ENCODE data around the gene TIGD3.

The TIGD3 gene, protein sequence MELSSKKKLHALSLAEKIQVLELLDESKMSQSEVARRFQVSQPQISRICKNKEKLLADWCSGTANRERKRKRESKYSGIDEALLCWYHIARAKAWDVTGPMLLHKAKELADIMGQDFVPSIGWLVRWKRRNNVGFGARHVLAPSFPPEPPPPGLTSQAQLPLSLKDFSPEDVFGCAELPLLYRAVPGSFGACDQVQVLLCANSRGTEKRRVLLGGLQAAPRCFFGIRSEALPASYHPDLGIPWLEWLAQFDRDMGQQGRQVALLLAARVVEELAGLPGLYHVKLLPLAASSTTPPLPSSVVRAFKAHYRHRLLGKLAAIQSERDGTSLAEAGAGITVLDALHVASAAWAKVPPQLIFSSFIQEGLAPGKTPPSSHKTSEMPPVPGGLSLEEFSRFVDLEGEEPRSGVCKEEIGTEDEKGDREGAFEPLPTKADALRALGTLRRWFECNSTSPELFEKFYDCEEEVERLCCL

DNA sequence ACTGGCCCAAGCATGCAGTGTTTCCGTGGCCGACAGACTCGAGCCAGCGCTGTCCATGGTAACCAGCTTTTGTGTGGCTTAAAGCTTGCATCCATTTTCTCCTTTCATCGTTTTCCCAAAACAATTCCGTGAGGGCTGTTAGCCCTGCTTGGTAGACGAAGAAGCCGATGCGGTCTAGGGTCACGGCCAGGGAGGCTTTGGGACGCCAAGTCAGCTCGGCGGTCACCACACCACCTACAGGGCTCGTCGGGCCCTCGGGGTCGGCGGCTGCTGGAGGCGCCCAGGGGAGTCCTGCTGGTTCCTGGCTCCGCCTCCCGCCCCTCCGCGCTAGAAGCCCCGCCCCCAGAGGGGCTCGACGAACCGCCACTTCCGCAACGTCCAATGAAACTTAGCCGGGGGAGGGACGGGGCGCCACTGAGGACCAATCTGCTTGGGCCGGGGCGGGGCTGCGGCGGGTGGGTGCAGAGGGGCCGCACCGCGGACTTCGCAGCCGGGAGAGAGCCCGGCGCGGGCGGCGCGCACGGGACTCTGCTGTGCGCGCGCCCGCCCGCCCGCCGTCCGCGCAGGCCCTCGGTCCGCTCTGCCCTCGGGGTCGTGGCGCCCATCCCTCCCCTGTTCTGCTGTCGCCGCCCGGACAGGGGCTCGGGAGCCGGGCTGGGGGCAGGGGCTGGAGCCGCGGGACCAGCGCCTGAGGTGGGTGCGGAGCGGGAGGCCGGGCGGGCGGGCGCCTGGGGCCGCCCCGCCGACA is at the start of gene TIGD3:
Gene TIGD3 (plus strand): TSS at position 487 of the 748 bp plus-strand sequence. CDS start 1,058 bp downstream, outside the sequence.
- DNase-seq (ENCODE audit: low read depth) = peak; percentile 95

DNA sequence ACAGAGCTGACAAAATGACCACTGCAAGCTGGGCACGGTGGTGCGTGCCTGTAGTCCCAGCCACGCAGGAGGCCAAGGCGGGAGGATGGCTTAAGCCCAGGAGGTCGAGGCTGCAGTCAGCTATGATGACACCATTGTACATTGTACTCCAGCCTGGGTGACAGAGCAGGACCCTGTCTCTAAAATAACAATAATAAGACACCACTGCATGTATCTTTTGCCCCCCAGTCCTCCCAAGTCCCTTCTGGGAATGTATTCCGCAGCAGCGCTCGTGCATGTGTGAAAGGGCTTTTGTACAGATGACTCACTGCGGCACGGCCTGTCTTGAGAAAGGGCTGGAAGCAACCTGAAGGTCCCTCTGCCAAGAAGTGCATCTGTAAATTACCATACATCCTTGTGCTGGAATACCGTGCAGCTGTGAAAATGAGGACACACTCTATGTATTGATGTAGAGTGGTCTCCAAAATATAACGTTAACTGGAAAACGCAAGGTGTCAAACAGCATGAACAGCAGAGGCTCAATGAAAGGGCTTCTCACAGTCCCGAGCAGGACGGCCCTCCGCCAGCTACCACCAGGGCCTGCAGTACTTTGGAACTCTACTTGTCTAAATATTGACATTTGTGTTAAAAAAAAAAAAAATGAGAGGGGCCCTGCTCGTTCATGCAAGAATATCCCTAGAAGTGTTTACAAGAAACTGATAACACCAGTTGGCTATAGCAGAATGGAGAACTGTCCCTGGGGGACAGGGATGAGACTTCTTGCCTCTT is 48.9 kb upstream of the TIGD3 start:
- no peak for DNase-seq (ENCODE audit: low read depth)

DNA sequence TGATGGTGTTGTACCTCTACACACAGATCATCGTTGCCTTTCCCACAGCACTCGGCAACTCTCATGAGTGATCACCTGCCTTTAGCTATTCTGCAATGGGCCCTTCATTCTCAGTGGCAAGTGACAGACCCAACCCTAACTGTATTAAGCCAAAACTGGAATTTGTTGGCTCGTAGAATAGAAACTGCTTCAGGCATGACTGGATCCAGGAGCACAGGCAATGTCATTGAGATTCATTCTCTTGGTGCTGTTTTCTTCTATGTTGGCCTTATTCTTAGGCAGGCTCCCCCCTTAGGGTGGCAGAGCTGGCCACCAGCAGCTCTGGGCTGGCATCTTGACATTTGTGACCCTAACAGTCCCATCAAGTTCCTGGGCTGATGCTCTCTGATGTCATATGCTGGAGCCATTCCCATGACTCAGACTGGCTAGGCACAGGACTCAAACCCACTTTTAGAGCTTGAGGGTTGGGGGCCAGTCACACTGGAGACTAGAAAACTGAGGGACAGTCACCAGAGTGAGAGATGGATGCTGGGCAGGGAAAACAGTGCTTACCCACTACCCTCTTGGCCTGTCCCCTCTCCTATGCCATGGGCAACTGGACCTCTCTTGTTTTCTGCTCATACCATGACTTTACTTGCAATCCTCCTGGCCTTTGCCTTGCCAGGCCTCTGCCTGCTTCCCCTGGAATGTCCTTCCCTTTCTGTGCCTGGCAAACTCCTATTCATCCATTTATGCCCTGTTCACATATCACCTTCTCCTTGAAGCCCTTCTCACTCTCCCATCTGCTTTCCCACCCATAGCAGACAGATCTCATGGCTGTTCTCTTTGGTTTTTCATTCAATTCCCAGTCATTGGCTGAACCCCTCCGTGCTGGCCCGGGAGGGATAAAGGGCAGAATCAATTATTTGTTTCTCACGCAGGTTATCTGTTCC is 47.0 kb upstream of the TIGD3 start:
- no peak for DNase-seq (ENCODE audit: low read depth)

DNA sequence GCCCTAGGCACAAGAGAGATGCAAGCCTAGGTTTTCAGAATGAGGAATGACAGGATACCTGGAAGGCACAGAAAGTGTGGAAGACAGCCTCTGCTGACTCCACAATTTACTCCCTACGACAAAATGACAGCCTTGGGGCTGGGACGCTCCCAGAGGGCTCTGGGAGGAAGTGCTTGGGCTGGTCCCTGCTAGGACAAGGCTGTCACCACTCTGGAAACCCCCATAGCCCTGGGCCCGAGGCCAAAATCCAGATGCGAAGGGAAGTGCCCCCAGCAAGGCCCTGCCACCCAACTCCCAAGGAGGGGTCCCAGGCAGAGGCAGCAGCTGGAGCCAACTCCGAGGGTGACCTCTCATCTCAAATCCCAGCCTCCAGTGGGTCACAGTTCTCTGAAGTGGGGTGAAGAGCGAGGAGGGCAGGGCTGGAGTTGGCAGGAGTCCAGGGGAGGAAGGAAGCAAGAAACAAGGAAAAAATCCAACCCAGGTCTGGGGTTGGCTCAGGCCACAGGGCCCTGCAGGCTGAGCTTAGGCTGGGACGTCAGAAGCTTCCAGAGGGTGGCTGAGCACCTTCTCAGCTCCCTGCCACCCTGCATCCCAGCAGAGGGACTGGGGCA is 46.2 kb upstream of the TIGD3 start:
- DNase-seq (ENCODE audit: low read depth) = no peak

DNA sequence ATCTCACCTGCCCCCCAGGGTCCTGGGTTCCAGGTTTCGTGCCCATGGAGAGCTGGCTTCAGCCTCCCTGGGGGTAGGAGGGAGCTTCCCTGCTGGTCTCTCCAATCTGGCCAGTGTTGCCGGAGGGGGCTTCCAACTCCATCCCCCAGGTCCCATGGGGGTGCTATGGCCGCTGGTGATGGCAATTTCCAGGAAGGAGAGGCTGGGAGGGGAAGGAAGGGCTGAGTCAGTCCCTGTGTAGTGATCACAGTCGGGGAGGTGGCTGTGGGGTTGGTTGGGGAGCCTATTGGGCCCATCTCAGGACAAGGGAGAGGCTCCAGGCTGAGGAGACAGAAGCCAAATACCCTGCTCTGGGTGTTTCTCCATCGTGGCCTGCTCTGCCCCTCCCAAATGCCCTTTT is 45.5 kb upstream of the TIGD3 start:
- no peak for DNase-seq (ENCODE audit: low read depth)

DNA sequence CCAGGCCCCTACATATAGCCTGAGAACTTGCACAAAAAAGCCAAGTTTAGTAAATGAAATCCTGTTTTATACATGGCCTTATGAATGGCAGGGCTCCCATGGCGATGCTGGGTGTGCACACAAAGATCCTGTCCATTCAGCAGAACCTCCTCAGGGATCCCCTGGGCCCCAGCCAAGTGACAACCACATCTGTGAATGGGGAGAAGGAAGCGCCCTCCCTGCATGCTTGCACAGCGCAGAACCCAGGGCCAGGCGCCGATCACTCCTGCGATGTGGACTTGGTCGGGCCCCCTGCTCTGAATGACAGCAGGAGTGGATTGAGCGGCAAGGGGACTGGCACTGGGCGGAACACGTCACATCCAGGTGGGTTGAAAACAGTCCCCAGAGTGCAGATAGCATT is 44.3 kb upstream of the TIGD3 start:
- DNase-seq (ENCODE audit: low read depth) = no peak

DNA sequence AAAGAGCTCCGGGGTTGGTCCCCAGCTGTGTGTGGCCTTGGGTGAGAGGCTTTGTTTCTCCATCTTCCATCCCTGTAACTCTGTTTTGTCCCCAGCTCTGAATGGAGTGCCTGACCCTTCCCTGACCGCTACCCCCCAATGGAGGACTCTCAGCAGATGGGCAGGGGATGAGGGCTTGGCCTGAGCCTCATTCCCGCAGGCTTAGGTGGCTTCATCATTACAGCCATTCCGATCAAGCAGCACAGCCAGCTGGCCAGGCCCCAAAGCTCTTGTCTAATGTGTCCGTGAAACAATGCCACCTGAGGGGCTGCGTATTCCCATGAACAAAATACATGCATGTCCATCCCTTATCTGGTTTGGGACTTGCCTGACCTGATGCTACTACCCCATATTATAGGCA is 43.8 kb upstream of the TIGD3 start:
- no peak for DNase-seq (ENCODE audit: low read depth)

DNA sequence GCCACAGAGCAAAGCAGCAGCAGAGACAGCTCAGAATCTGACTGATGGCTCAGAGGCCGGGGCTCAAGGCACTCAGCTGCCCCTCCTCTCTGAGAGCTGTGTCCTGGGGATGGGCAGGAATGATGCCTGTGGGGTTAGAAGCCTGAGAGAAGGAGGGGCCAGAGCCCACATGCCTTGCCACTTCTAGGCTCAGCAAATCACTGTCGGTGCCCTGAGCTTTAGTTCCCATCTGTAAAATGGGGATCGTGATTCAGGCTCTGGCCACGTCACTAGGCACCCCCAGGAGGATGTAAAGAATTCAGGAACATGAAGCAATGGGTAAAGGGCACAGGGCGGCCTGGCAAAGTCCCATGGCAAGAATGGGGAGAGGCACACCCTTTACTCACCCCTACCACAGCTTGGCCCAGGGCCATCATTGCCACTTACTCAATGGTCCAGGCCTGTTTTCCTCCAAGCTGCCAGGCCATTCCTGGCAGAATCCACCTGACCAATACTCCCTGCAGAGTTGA is 43.3 kb upstream of the TIGD3 start:
- no peak for DNase-seq (ENCODE audit: low read depth)

DNA sequence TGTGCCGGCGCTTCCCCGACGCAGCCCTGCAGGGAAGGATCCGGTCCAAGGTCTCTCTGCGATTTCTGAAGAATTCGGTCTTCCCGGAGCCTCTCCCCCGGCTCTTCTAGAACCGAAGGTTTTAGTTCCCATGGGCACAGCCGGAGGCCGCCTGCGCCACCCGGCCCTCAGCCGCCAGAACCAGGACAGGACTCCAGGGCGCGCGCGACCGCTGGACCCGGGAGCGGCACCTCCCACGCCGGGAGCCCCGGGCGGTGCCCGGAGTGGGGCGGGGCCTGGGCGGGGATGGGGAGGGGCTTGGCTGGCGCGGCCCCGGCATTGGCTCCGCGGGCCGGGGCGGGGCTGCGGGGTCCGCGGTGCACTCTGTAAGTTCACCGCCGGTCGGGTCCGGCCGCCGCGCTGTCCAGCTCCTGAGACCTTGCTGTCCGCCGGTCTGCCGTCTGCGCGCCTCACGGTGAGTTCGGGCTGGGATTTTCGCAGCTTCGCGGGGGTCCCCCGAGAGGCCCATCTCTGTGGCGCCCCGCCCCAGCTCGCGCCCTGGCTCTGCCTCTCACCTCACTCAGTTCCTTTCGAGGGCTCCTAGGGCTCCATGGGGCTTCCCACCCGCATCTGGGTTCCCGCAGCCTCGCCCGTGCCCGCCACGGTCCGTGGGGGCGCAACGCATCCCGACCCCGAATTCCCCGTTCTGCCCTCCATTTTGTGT is 39.9 kb upstream of the TIGD3 start, which contains the start of gene CDC42EP2:
Gene CDC42EP2 (plus strand): TSS at position 366 of the 703 bp plus-strand sequence. CDS start 6,033 bp downstream, outside the sequence.
- DNase-seq (ENCODE audit: low read depth) = peak; percentile 55

DNA sequence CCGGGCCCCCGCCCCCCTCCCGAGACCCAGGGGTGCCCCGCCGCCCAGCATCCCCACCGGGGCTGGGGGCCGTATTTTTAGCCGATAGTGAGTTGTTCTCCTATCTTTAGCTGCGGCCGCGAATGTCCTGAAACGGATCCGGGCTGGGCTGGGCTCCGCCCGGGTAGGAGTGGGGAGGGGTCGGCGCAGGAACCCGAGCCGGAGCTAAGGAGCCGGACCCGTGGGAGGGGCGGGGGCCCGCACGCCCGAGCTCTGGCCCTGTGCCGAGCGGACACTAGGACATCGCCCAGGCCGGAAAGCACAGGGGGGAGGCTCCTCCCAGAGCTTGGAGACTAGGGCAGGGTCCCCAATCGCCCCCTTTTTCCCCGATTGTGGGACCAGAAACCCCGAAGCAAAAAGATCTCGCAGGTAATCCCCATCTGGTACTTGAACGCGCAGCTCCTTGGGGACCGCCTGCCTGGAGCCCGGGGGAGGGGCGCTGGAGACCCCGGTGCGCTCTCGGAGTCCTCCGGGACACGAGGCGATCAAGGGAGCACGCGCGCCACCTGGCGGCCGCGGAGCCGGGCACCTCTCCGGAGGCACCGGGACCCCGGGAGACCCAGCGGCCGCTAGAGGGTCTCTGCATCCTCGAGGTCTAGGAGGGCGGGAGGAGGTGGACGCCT is 39.2 kb upstream of the TIGD3 start:
- peak; percentile 49 for DNase-seq (ENCODE audit: low read depth)

DNA sequence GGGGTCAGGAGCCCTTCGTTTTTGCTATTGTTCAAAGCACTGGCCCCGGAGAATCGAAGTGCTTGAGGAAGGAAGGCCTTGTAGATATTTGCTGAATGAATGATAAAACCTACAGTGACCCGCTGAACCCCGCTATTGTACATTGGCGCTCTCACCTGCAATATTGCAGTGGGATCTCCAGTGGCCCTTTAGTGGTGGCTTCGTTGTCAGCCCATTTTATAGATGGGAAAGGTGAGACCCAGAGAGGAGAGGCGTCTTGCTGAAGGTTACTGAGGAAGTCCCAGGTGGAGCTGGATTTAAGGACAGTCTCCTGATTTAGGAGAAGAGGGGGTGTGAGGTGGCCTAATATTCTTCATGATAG is 38.7 kb upstream of the TIGD3 start:
- DNase-seq (ENCODE audit: low read depth) = no peak

DNA sequence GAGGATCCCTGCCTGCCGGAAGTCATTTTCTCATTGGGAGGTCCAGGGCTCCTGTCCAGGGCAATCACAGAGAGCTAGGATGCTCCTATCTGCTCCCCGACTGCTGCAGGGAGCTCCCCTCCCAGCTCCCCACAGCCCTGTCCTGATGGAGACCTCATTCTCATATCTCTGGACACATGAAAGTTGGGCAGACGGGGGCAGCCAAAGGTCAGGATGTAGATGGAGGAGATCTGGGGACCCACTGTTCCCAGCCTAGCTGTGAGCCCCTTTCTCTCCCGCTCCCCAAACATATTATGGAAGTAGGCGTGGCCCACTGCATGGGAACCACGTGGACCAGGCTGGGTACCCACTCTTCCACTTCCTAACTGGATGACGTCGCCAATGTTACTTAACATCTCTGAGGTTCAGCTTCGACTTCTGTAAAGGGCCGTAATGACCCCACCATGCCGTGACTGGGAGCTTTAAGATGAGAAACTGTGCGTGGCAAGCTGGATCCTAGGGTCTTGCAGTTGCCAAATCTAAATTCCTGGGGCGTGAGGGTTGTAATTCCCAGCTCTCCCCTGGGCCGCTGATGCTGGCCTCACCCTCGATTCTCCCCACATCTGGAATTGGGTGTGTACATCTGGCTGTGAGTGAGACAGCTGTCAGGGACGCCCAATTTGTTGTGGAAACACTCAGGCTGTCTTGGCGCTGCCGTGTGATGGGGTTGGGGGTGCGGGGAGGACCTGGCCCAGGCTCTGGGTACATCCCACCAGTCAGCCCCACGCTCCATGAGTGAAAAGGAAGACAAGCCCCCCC is 38.1 kb upstream of the TIGD3 start:
- DNase-seq (ENCODE audit: low read depth) = no peak

DNA sequence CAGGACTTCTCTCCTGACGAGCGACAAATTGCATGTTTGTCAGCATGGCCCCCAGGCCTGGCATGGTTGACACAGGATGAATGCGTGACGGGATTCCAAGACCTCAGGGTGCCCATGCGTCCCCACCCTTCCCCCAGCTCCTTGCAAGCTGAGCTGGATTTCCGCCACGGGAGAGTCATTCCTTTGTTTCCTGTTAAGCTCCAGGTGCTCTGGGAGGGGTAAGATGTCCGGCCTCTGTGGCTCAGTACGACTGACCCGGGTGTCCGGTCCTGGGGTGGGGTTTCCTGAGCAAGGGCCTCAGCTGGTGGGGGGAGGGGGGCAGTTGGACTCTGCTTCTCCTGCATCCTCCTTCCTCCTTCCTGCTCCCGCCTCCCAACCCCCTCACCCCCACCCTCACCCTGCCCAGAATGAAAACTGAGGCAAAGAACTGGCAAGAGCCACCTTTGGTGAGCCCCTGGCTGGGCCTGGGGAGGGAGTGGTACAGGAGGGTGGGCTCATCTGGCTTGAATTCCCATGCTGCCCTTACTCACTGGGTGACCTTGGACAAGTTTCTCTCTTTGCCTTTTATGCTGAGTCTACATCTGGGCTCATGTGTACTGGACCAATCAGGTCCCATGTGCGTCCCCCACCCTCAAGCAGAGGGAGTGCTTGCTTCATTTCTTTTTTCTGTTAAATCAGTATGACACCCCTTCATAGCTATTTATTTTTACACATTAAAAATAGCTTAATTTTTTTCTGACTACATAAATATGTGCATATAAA is 37.3 kb upstream of the TIGD3 start:
- DNase-seq (ENCODE audit: low read depth) = no peak

DNA sequence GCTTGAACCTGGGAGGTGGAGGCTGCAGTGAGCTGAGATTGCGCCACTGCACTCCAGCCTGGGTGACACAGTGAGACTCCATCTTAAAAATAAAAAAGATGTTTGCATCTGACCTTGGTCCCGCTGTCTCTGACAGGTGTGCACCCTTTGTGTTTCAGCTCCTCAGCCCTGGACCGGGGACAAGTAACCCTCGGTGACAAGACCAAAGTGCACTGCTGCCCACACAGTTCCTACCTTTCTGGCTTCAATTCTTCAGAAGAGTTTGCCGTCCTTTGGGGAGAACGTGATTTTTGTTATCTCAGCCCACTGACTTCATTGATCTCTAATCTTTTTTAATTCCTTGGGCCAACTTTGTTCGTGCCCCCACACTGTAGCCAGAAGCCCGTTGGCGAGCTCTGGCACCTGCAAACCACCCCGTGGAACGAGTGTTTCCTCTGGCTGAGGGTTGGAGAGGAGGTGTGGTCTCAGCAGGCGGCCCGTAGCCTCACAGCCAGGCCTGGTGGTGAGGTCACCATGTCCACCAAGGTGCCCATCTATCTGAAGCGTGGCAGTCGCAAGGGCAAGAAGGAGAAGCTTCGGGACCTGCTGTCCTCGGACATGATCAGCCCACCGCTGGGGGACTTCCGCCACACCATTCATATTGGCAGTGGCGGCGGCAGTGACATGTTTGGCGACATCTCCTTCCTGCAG is 34.0 kb upstream of the TIGD3 start:
- no peak for DNase-seq (ENCODE audit: low read depth)

DNA sequence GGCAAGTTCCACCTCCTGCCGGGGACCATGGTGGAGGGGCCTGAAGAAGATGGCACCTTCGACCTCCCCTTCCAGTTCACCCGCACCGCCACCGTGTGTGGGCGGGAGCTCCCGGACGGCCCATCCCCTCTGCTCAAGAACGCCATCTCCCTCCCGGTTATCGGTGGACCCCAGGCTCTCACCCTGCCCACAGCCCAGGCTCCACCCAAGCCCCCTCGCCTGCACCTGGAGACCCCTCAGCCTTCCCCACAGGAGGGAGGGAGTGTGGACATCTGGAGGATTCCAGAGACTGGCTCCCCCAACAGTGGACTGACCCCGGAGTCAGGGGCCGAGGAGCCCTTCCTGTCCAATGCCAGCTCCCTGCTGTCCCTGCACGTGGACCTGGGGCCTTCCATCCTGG is 33.5 kb upstream of the TIGD3 start:
- DNase-seq (ENCODE audit: low read depth) = no peak

DNA sequence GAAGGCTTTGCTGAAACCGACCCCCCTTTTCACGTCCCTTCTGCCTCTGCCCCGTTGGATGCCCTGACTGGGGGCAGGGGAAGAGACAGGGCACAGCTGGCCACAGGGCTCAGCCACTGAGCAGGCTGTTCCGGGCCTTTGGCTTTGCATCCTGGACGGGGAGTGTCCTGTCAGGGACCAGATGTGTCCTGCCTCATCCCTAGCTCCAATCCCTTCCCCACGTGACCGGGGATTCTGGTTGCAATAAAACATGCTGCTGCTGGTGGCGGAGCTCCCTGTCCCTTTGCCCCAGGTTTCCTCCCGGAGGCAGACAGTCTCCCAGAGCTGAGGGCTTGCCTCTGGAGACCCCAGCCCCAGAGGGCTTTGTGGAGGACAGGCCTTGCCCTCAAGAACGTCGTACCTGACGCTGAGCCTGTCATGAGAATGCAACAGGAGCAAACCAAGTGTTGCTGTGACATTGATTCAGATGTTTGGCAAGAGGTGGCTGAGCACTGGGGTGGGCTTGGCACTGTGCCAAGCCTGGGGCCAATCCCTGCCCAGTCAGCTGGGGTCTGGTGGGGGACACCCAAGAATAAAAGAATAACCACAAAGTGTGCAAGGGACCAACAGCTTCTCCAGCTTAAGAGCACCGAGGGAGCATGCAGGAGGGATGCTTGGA is 32.6 kb upstream of the TIGD3 start:
- no peak for DNase-seq (ENCODE audit: low read depth)

DNA sequence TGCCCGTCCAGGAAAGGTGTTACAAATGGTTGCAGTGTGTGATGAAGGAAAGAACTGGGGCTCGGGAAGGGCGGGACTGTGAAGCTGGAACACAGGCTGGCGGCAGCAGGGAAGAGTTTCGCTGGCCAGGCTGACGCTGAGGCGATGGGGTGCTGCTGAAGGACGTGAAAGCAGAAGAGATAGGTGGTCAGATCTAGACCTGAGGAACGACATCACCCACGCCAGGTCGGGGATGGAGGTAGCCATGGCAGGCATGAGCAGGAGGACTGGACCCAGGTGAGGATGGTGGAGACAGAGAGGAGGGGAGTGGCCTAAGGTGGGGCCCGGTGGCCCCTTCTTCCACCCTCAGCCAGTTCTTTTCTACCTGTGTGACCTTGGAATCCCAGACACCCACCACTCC is 30.7 kb upstream of the TIGD3 start:
- DNase-seq (ENCODE audit: low read depth) = no peak

Data from T-helper 22 cell (primary cell).